PC-3 (cell line): ENCODE data around the gene DGKI. TPM values are rescaled to one million over a fixed set of nuclear protein-coding genes. Genes with fewer than 3 reads are reported as not detected.

Source experiments
- ATAC-seq: fragments of 200-7000 bp; cut with Tn5 transposase; 2 replicates; pipeline ENCODE4 v1.9.1; 2020; ENCODE audit warnings: mild to moderate bottlenecking, moderate library complexity
- BruUV-seq: library from RNA; stranded (reverse); fragments of 400-500 nt; replicated peaks from 2 replicates; lab custom pipeline; 2021; lab: Mats Ljungman, UMichigan
- CTCF ChIA-PET: fragments of 300-600 bp; sonication (Branson Sonifier 250); formaldehyde crosslinking; loops from one replicate; lab custom pipeline; 2022; ENCODE audit warnings: antibody characterized with exemption; lab: Charles Lee
- POLR2A ChIA-PET: fragments of 300-600 bp; sonication (Branson Sonifier 250); formaldehyde crosslinking; loops from one replicate; lab custom pipeline; 2022; ENCODE audit warnings: antibody characterized with exemption; ENCODE audit not compliant: unreplicated experiment; lab: Charles Lee
- DNase-seq: peaks from one replicate; pipeline ENCODE4 v3.0.0-alpha.2; 2015
- H2AFZ ChIP-seq: fragments of 300-600 bp; sonication (generic); 2 replicates; pipeline ENCODE4 v1.6.0; 2016; ENCODE audit warnings: antibody characterized with exemption, low read length
- H3F3A ChIP-seq: fragments of 300-600 bp; sonication (generic); one replicate; pipeline ENCODE4 v1.6.0; 2017; ENCODE audit warnings: antibody characterized with exemption, low read length, control low read depth, mild to moderate bottlenecking; ENCODE audit not compliant: unreplicated experiment
- H3K27ac ChIP-seq: fragments of 300-600 bp; sonication (generic); 2 replicates; pipeline ENCODE4 v1.5.1; 2016; ENCODE audit warnings: mild to moderate bottlenecking, low read length
- H3K27me3 ChIP-seq: fragments of 300-600 bp; sonication (generic); 2 replicates; pipeline ENCODE4 v1.6.1; 2016; ENCODE audit warnings: low read length, mixed read lengths
- H3K36me3 ChIP-seq: fragments of 300-600 bp; sonication (generic); 2 replicates; pipeline ENCODE4 v1.6.1; 2016; ENCODE audit warnings: low read depth, mixed run types, low read length, mixed read lengths
- H3K4me1 ChIP-seq: fragments of 300-600 bp; sonication (generic); 2 replicates; pipeline ENCODE4 v1.5.1; 2016; ENCODE audit warnings: low read length; ENCODE audit not compliant: insufficient read depth
- H3K4me2 ChIP-seq: fragments of 300-600 bp; sonication (generic); 2 replicates; pipeline ENCODE4 v1.6.0; 2016; ENCODE audit warnings: low read length
- H3K4me3 ChIP-seq: fragments of 300-600 bp; sonication (generic); 2 replicates; pipeline ENCODE4 v1.5.1; 2016; ENCODE audit warnings: mild to moderate bottlenecking, low read length, mixed read lengths
- H3K79me2 ChIP-seq: fragments of 300-600 bp; sonication (generic); 2 replicates; pipeline ENCODE4 v1.6.1; 2017; ENCODE audit warnings: low read length, mixed read lengths
- H3K9ac ChIP-seq: fragments of 300-600 bp; sonication (generic); 2 replicates; pipeline ENCODE4 v1.6.0; 2016; ENCODE audit warnings: mild to moderate bottlenecking, low read length
- H3K9me2 ChIP-seq: fragments of 300-600 bp; sonication (generic); replicated peaks from 2 replicates; pipeline ENCODE4 v1.6.1; 2016; ENCODE audit warnings: mixed run types, low read length, mixed read lengths
- H3K9me3 ChIP-seq: fragments of 300-600 bp; sonication (generic); 2 replicates; pipeline ENCODE4 v1.6.1; 2016; ENCODE audit warnings: low read length, mixed read lengths
- H4K20me1 ChIP-seq: fragments of 300-600 bp; sonication (generic); 2 replicates; pipeline ENCODE4 v1.6.1; 2016; ENCODE audit warnings: low read length, mixed read lengths
- EZH2 ChIP-seq: fragments of 300-600 bp; sonication (generic); IDR thresholded peaks from one replicate; pipeline ENCODE4 v1.6.1; 2017; ENCODE audit warnings: antibody characterized with exemption, mild to moderate bottlenecking, low read length; ENCODE audit not compliant: unreplicated experiment
- EZH2phosphoT487 ChIP-seq: fragments of 300-600 bp; sonication (generic); IDR thresholded peaks from 2 replicates; pipeline ENCODE4 v1.6.1; 2018; ENCODE audit warnings: mild to moderate bottlenecking, antibody characterized with exemption, low read length, borderline replicate concordance
- intact Hi-C: fragments of 100-400 bp; cut with micrococcal nuclease; formaldehyde crosslinking; loops from 2 replicates; pipeline ENCODE4 v1.9.0; 2023
- total RNA-seq: library from RNA; depleted of rRNA; stranded (reverse); fragments of >200 nt; gene quantifications from 2 replicates; pipeline ENCODE4 v1.2.3, GENCODE V29; 2014
- TF ChIP-seq, protein P1 (sequence below): fragments of 300-600 bp; sonication (generic); conservative IDR thresholded peaks from 2 replicates; pipeline ENCODE4 v1.5.1; 2017; ENCODE audit warnings: antibody characterized with exemption, low read depth, mild to moderate bottlenecking, low read length

DGKI gene
- total RNA-seq, 1 experiment from 2014 or later: not detected

DNA sequence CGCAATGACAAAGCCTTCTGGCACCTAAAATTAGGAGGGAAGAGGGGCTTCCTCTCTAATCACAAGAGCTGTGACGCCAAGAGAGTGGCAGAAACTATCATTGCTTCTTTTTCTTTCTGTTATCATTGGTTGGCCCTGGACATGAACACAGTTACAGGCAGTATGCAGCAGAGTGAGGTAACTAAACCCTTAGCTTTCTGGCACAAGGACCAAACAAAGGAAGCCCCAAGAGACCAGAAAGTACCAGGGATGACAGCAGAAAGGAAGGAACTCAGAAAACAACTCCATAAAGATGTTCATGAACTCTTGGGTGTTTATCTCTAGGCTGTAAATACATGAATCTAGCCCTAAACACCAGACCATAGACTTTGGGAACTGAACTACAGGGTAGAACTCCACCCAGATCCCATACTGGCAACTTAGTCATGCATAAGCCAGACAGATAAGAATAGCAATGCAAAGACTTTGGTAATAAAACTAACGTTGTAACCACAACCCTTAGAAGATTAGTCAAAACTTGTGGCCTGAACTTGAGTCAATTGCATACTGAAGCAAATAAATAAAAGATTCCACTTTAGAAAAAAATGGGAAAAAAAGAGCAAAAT lies 307.6 kb downstream of the DGKI start:
- no peak for ATAC-seq
- peak; percentile 63 for DNase-seq
- POLR2A ChIA-PET: no interaction called here
- no peak overlapping the region for H3K4me3 ChIP-seq
- intact Hi-C loops: no loop called here
- CTCF ChIA-PET: no interaction called here
- peak overlapping the region; percentile 68 for H3K4me2 ChIP-seq
- no peak for TF ChIP-seq EZH2
- TF ChIP-seq, protein P1, sequence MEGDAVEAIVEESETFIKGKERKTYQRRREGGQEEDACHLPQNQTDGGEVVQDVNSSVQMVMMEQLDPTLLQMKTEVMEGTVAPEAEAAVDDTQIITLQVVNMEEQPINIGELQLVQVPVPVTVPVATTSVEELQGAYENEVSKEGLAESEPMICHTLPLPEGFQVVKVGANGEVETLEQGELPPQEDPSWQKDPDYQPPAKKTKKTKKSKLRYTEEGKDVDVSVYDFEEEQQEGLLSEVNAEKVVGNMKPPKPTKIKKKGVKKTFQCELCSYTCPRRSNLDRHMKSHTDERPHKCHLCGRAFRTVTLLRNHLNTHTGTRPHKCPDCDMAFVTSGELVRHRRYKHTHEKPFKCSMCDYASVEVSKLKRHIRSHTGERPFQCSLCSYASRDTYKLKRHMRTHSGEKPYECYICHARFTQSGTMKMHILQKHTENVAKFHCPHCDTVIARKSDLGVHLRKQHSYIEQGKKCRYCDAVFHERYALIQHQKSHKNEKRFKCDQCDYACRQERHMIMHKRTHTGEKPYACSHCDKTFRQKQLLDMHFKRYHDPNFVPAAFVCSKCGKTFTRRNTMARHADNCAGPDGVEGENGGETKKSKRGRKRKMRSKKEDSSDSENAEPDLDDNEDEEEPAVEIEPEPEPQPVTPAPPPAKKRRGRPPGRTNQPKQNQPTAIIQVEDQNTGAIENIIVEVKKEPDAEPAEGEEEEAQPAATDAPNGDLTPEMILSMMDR: no peak
- no peak for TF ChIP-seq EZH2phosphoT487
- peaks cover 20% of the 10 kb centered on the region for H3K27me3 ChIP-seq
- no peak overlapping the region for H2AFZ ChIP-seq
- H3K27ac ChIP-seq: peak overlapping the region; percentile 58
- H3K9me2 ChIP-seq: no peaks in the 10 kb centered on the region
- no peaks in the 10 kb centered on the region for H3F3A ChIP-seq
- no peaks in the 10 kb centered on the region for H3K36me3 ChIP-seq
- no peaks in the 10 kb centered on the region for H3K79me2 ChIP-seq
- H3K9ac ChIP-seq: no peak overlapping the region
- H3K4me1 ChIP-seq: peaks cover 24% of the 10 kb centered on the region
- no peaks in the 10 kb centered on the region for H4K20me1 ChIP-seq
- BruUV-seq: no TSS peak
- no peaks in the 10 kb centered on the region for H3K9me3 ChIP-seq

DNA sequence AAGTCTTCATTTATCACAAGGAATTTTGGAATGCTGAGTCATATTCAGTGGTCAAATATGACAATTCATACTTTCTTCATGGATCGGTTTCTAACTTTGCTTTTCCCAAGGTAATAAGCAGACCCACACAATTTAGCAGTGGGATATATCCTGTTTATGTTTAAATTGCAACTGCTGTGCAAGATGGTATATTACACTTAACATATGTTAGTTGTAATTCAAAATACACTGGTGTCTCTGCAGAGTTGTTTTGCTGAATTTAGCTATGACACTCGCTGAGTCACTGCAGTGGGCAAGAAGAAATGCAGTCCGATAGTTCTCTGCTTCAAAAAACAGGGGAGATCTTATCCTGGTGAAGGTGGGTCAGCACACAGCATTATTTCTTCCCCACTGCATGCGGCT lies 308.4 kb downstream of the DGKI start:
- Histone ChIP-seq H3K9me3 (no peaks in the 10 kb centered on the region), H3K9me2 (no peaks in the 10 kb centered on the region), H3K27me3 (peaks cover 26% of the 10 kb centered on the region), H3K9ac (0 out of 2 replicates have a peak overlapping the region, but pooled peaks have one; percentile 25), H2AFZ (0 out of 2 replicates have a peak overlapping the region, but pooled peaks have one; percentile 17), H3K79me2 (no peaks in the 10 kb centered on the region), H3K4me2 (peak overlapping the region; percentile 68), H3K36me3 (no peaks in the 10 kb centered on the region), H3K27ac (peak overlapping the region; percentile 58), H3K4me1 (peaks cover 24% of the 10 kb centered on the region), H3K4me3 (peak overlapping the region; percentile 22; the same call in 1 of the 2 replicates), H4K20me1 (no peaks in the 10 kb centered on the region), H3F3A (no peaks in the 10 kb centered on the region)
- TF ChIP-seq EZH2phosphoT487: no peak
- TF ChIP-seq EZH2: no peak
- TF ChIP-seq, protein P1: no peak
- no TSS peak for BruUV-seq
- intact Hi-C loops: no loop called here
- ATAC-seq (no peak), DNase-seq (peak; percentile 48)
- POLR2A ChIA-PET: no interaction called here
- CTCF ChIA-PET: no interaction called here

DNA sequence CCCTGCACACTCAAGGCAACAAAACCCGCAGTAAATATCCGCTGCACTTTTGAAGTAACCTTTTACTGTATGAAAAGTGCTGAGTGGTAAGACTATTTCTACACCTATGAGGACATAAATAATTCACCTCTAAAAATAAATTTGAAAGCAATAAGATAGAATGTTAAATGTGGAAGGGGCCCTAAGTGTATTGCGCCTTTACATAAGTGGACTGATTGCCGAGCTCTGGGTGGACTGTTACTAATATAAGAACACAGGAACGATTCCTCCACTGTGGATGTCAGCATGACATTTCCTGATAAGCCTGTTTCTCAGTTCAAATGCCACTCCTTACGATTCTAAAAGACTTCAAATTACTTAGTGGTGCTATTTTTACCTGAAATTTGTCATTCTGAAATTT lies 311.2 kb downstream of the DGKI start:
- ChIA-PET POLR2A (no interaction called here), CTCF (no interaction called here)
- DNase-seq (no peak), ATAC-seq (no peak)
- peaks cover 45% of the 10 kb centered on the region for H3K27me3 ChIP-seq
- H3K4me1 ChIP-seq: peaks cover 24% of the 10 kb centered on the region
- H4K20me1 ChIP-seq: no peaks in the 10 kb centered on the region
- H3K36me3 ChIP-seq: no peaks in the 10 kb centered on the region
- intact Hi-C loops: no loop called here
- no peaks in the 10 kb centered on the region for H3K9me3 ChIP-seq
- TF ChIP-seq EZH2 (no peak), EZH2phosphoT487 (no peak)
- TF ChIP-seq, protein P1: no peak
- BruUV-seq: no TSS peak
- no peak overlapping the region for H2AFZ ChIP-seq
- no peak overlapping the region for H3K9ac ChIP-seq
- no peak overlapping the region for H3K27ac ChIP-seq
- no peaks in the 10 kb centered on the region for H3F3A ChIP-seq
- H3K4me2 ChIP-seq: no peak overlapping the region
- no peaks in the 10 kb centered on the region for H3K79me2 ChIP-seq
- H3K9me2 ChIP-seq: no peaks in the 10 kb centered on the region
- no peak overlapping the region for H3K4me3 ChIP-seq
